Activated CD4-positive, alpha-beta T cell treated with anti-CD3 and anti-CD28 coated beads for 1 hour (primary cell): ENCODE measurements around the gene TFCP2L1.
"Not testable (repeated sequence)": the region's sequence is repeated elsewhere in the genome, so short reads cannot be mapped to it uniquely, and the experiment has no call there.

ENCODE experiments used
- DNase-seq: peaks from one replicate; pipeline ENCODE4 v3.0.0-alpha.2; 2020

TFCP2L1 gene

DNA sequence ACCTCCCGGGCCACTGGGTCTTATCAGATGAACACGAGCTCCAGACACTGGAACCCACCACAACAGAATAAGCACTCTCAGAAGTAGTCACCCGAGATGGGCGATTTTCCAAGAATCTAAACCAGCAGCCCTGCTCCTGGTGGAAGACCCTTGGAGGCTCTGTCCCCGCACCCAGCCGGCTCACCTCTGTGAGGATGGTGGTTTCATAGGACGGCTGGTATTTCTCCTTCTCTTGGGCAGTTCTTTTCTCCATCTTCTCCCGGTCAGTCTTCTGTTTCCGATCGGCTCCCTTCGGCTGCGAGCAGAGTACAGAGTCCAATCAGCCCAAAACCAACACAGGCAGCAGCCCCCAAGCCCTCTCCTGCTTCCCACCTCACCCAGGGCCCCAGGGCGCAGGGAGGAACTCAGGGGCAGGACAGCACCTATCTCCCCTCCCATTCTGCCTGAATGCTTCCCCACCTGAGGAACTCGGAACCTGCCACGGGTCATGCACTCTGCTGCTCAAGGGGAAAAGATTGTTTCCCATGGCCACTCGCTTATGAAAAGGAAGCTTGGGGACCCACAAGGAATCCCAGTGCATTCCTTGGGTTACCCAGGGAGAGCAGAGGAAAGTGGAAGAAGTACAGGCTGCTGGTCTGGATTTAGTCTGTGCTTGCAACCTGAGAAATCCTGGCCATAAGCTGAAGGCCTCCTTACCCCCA, 42.7 kb downstream of the TFCP2L1 start:
- DNase-seq, result no peak

DNA sequence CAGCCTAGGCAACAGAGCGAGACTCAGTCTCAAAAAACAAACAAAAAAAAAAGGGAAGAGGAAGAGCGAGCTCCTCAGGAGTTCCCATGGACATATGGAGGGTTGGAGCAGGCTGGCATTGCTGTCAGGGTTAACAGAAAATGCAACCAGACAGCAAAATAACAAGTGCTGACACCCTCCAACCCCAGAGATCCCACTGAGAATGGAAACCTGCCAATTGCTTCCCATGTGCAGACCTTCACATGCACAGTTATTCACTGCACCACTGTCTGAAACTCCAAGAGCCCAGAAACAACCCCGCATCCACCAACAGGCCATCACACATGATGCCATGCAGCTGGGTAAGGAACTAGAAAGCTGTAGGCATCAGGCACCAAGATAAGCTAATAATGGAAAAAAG, 43.5 kb downstream of the TFCP2L1 start:
- no peak for DNase-seq

DNA sequence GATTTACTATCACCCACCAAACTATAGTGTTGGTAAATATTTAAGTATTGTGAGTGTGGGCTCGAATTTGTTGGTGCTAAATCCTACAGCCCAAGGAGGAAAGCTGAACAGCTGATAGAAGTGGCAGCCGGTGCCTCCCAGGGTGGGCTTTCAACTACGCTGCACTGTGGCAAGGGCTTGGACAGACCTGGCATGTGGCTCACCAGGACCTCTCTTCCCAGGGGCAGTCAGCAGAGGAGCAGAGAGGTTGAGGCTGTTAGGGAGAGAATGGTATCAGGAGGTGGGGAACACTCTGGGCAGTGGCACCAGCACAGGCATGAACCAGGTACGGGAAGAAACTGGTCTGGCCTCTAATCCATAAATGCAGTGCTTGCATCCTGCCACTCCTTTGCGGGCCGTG, 44.6 kb downstream of the TFCP2L1 start:
- no peak for DNase-seq

DNA sequence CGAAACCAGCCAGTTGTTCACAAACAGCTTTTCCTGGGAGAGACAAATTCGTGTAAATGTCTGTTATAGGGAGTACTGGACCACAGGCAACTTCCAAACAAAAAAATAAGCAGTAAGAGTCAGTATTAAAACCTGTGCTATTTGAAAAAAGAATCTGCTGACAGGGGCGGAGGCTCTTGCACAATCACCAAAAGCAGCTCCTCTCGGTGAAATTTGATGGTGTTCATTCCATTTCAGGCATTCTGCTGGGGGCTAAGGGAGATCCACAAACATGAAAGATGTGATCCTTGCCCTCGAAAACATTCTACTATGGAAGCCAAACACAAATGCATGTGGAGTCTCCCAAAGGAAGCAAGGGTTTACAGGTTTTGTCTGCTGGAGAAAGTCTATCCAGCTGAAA, 45.0 kb downstream of the TFCP2L1 start:
- DNase-seq, result no peak

DNA sequence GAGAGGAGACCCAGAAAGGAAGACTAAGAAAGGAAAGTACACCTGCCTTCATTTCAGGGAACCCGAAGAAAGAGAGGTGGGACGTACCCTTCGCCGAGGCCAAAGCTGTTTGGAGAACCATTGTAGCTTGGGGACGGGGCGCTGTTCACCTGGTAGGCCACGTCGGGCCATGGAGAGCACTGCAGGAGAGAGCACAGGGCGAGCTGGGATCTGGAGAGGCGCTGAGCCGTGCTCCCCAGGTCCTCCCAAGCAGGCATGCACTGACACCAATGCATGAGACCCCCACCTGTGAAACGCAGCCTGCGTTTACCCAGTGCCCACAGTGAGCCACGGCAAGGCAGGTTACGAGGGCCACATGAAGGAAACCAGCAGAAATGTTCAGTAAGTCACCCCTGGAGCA, 45.5 kb downstream of the TFCP2L1 start:
- DNase-seq, result no peak

DNA sequence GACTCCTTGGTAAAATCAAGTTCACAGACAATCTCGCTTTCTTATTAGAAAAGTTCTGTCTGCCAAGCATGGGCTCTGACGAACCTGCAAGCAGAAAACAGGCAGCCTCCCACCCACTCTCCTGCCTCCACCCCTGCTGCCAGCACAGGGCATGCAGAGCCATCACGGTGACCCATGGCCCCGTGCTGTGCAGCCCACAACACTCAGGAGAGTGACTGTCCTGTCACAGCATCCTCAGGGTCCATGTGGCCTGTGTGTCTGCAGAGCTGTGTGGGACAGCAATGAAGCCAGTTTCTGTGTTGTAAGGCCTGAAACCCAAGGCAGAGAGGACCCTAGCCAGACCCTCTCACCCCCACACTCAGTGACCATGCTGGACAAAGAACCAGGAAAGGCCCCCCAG, 46.2 kb downstream of the TFCP2L1 start:
- DNase-seq, result no peak

DNA sequence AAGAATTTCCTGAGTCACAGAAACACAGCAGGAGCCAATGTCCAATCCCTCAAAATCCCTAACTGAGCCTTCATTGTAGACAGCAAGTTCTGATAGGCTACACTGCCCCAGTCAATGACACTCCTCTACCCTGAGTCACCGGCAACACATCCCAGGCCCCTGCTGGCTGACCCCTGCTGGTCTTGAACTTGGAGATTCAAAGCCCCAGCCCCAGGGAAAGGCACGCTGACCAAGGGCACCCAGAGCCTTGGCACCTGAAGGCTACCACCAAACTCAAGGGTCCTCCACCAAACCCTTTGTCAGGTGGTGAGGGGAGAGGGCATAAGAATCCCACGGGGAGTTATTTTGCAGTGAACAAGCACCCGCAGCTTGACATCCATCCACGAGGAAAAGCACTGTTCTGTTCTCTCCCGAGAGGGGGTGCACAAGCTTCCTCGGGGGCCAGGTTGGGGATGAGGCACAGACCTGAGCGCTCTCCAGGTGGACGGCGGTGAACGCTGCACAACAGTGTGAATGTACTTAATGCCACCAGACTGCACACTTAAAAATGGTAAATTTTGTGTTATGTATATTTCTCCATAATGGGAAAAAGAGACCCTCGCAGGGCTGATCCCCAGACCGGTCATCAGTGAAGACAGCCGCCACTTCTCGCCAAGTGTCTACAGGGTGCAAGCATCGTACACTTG, 46.9 kb downstream of the TFCP2L1 start:
- DNase-seq, result no peak

DNA sequence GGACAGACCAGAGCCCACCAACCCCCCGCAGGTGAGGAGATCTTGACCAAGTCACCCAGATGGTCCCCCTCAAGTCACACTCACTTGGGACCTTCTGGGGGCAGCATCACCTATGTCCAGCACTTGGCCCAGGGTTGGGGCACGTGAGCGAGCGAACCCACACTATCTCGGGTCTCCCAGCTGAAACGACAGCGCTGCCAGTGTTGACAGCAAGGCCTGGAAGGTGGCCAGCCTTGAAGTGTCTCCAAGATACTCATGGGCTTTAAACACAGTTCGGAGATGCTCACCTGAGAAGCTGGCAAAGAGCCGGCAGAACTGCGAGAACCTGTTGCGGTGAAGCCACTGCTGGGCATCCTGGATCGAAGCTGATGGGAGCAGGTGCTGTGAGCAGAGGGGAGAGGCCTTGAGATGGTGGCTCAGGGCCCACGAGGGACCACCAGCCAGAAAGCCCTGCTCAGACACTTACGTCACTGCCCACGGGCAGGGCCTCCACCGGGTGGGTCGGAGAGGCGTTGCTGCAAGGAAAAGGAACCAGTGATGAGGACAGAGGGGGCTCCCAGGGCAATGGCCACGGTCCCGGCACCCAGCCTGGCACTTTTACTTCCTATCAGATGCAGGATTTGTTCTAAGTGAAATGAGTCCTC, 47.5 kb downstream of the TFCP2L1 start:
- no peak for DNase-seq

DNA sequence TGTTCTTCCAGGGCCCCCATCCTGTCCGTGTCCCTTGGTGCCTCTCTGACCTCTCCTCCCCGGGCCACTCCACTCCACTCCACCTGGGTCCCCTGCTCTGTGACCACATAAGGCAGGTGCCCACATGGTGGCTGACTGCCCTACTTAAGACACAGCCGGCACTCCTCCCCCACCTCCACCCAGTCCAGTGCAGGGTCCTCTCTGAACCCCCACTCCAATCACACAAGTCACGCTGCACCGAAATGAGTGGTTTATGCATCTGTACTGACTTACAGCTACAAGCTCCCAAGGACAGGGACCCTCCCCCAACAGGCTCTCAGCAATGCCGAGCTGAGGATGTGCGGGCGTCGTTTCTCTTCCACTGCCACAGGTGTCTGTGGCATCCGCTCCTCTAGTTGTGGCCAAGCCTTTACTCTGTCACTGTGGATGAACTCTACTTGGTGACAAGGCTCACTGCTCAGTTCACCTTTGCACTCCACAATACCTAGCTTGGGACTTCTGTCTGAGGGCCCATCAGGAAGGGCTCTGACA, 48.3 kb downstream of the TFCP2L1 start:
- no peak for DNase-seq

DNA sequence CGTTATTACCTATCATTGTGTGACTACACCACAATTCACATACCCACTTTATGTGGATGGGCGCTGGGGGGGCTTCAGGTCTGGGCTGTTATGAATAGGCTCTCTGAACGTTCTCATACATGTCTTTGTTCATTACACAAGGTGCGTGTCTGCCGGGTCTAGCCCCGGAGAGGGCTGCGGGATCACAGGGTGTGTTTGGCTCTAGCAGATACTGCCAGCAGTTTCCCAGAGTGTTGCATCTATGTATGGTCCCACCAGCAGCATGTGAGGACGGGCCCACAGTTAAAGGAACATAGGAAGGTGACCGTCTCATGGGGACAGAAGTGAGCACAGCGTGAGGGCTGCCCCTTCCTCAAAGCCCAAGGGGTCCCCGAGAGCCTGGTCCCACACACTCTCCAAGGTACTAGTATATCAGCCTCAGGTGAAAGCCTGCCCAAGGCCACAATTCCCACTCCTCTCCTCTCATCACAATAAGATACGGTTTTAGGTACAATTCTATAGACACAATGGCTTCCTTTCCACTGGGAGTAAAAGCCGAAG, 48.8 kb downstream of the TFCP2L1 start:
- no peak for DNase-seq

DNA sequence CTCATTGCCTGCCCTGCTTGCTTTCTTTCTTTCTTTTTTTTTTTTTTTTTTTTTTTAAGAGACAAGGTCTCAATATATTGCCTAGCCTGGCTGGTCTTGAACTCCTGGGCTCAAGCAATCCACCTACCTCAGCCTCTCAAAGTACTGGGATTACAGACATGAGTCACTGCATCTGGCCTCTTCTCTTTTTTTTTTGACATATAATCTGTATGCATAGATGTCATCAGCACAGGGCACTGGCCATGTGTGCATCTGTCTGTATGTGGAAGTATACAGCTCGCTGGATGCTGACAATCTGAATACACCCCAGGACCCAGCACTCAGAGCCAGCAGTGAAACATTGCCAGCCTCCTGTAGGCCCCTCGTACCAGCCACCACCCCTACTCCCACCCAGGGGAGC, 49.5 kb downstream of the TFCP2L1 start:
- DNase-seq, result no peak

DNA sequence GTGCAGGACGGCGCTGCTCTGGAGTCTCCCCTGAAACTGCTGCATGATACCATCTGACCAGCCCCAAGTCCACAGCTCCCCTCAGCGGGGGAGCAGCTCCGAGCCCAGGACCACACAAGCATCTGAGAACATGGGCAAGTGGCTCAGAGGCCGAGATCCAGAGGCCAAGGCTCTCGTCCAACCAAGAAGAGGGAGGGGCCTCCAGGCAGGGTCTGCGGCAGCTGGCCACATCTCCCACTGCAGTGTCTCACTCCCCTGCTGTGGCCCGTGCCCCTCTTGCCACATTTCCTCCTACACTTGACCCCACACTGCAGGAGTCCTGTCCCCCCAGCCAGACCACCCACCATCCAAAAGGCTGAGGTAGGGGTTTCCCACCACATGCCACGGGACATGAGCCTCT, 50.2 kb downstream of the TFCP2L1 start:
- no peak for DNase-seq

DNA sequence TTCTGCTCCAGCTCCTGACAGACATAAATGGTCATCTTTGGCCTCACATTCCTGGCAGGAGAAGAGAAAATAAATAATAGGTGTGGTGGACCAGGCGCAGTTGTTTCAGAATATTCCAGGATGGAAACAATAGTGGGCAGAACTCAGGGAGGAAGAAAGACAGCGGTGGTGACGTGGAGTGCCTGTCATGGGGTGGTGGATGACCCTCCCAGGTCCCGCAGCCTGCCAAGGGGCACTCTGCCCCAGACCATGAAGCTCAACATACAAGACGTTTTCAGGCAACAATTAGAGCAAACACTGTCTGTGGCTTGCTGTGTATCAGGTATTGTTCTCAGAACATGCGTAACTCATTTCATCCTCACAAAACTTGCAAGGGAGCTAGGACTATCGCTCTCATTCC, 50.9 kb downstream of the TFCP2L1 start:
- DNase-seq, result no peak

DNA sequence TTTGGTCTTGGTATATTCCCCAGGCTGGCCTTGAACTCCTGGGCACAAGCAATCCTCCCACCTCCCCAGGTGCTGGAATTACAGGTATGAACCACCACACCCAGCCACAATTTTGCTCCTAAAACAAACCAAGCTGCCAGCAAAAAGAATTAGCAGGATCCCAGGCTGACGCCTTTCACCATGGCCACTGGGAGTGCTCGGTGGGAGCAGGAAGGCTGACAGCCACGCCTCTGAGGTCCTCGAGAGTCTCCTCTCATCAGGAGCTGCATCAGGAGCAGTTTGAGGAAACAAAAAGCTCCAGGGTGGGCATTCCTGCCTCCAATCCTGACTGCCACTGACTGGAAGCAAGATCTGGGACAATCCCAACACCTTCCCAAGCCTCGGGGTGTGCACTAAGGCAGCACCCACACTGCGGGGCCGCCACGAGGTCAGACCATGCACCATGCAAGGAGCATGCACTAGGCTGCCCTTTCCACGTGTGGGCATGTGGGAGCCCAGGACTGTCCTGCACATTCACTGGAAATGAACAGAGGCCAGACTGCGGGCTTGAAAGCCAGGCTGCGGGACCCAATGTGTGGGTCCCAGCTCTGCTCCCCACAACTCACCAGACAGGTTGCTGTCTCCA, 51.4 kb downstream of the TFCP2L1 start:
- no peak for DNase-seq

DNA sequence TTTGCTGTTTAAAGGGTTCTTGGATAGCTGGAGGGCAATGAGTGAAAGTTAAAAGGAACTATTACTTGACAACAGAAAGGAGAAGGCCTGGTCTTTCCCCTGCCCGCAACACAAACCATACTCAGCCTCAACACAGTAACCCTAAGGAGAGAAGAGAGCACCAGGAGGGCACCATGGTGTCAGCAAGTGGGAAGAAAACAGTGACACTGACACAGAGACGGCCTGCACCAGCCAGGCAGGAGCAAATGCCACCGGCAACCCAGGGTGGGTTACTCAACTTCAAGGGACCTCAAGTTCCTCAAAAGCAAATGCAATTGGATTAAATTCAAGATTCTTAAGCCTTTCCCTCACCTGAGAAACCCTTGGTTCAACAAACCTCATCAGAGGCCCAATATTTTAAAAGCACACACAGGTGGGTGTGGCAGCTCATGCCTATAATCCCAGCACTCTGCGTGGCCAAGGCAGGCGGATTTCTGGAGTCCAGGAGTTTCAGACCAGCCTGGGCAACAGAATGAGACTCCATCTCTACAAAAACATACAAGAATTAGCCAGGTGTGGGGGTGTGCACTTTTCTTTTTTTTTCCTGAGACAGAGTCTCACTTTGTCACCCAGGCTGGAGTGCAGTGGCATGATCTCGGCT, 52.3 kb downstream of the TFCP2L1 start:
- DNase-seq, result no peak

DNA sequence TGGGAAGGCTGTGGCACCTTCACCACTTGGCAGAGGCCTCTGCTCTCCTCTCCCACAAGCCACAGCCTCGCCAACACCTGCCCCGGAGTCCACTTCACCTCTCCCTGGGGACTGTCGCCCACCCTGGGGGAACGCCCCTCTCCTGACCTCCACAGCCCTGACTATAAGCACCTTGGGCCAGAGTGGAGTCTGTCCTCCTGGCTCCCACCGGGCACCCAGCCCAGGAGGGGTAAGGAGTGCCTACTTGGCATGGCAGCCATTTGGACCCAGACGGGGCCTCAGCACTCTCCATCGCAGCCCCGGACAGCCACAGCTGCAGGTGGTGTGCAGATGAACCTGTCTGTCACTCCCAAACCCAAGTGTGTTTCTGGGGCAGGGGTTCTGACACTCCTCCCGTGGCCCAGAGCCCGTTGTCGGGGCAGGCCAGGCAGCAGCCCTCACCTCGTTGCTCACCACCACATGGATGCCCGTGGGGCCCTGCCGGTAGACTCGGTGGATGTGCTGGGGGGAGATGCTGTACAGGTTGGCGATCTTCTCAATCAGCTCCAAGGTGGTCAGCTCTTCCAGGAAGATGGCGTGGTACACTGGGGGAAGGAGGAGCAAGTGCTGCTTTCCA, 53.5 kb downstream of the TFCP2L1 start:
- DNase-seq, result no peak

DNA sequence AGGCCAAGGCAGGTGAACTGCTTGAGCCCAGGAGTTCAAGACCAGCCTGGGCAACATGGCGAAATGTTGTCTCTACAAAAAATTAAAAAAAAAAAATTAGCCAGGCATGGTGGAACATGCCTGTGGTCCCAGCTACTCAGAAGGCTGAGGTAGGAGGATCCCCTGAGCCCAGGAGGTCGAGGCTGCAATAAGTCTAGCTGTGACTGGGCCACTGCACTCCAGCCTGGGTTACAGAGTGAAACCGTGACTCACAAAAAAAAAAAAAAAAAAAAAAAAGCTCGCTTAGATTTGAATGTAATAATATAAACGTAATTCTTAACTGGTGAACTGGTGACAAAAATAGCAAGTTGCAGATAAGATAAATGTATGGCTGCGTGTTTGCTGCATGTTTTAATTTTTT, 56.5 kb downstream of the TFCP2L1 start:
- DNase-seq, result no peak

DNA sequence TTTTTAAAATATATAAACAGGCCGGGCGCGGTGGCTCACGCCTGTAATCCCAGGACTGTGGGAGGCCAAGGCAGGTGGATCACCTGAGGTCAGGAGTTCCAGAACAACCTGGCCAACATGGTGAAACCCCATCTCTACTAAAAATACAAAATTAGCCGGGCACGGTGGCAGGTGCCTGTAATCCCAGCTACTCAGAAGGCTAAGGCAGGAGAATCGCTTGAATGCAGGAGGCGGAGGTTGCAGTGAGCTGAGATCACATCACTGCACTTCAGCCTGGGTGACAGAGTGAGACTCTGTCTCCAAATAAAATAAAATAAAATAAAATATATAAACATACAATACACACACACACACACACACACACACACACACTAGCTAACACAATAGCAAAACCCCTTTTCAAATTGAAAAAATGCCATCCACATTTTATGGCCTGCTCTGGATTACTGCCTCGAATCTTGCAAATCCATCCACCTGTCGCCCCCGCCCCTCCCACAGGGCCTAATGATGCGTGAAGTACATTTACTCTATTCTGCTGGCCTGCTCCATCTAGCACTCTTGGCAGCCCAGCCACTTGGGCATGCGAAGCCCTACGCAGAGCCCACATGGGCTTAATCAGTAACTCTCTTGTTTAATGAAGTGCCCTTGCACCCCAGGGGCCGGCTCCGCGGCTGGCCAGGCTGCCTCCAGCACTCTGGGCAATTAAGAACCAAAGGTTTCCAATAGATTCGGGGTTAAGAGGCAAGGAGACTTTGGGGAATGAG, 57.4 kb downstream of the TFCP2L1 start:
- DNase-seq, result not testable (repeated sequence)

DNA sequence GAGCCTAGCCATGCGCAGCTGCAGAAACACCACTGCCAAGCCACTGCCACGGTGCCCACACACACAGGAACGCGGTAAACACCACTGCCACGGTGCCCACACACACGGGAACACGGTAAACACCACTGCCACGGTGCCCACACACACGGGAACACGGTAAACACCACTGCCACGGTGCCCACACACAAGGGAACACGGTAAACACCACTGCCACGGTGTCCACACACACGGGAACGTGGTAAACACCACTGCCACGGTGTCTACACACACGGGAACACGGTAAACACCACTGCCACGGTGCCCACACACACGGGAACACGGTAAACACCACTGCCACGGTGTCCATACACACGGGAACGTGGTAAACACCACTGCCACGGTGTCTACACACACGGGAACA, 59.3 kb downstream of the TFCP2L1 start:
- not testable (repeated sequence) for DNase-seq

DNA sequence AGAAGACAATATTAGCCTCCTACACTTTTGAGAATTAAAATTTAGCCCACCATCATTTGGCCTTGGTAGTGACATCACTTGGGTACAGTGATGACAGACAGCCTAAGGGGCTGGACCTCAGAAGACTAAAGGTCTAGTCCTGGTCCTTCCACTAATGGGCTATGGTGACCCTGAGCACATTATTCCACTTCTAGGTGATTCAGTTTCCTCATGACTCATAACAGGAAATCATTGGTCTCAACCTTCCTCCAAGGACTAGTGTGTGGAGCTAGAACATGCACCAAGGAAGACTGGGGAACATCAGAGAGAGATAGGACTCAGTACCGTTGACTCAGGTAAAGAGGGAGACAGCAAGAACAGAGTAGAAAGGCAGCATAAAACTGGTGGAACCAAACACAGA, 64.0 kb downstream of the TFCP2L1 start:
- DNase-seq, result no peak

DNA sequence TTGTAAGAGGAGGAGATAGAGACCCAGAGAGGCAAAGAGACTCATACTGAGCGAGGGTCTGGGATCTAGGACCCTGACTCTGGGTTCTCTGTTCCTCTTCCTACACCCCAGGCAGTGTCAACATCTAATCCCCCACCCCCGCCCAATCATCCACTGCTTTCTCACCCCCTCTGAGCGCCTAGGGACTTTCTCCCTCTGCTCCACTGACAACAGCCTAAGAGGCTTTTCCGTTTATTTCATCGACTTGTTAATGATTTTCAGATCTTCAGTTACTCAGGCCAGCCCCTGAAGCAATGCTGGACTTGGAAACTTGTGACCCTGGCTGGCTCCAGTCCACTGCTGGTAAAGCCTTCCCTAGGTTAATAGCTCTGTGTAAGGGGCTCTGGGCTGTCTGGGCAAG, 65.1 kb downstream of the TFCP2L1 start:
- DNase-seq, result no peak
